Stimulated activated CD4-positive, alpha-beta T cell treated with anti-CD3 and anti-CD28 coated beads, Interleukin-15, amount 100 ng/mL, for 1 hour (primary cell): ENCODE data around the gene KCNIP2.

Experiments used
- DNase-seq, 2 donors: peaks; one replicate each; pipeline ENCODE4 v3.0.0-alpha.2; 2020; ENCODE audit warnings: low read depth in 1 of 2, low spot score in 1 of 2

KCNIP2 gene

DNA sequence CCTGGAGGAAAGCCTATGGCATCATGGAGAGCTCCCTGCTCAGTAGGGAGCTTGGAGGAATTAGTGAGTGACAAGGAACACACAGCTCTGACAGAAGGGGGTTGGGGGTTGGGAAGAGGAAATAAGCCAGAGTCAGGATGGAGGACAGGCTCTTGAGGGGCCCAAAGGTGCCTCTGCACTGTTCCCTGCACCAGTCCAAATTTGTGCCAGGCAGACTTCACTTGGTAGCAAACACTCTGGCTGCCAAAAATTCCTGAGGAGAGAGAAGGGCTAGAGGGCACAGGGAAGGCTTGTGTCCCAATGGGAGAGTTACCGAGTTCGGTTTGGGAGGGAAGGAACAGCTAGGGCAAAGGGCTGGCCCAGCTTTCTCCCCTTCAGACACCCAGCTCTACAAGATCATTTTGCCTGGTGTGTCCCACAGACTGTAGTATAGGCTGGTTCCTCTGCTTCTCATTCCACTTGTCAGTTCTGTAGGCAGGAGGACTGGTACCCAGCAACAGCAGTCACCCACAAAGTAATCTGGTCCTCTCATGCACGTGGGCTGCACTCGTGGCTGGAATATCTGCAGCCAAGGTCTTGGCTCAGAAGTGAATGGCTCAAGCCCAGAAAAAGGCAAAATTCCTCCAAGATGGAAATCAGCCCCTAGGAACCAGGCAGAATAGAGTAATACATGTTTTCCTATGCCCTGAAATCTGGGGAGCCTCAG lies 8.0 kb upstream of the KCNIP2 start:
- no peak for DNase-seq

DNA sequence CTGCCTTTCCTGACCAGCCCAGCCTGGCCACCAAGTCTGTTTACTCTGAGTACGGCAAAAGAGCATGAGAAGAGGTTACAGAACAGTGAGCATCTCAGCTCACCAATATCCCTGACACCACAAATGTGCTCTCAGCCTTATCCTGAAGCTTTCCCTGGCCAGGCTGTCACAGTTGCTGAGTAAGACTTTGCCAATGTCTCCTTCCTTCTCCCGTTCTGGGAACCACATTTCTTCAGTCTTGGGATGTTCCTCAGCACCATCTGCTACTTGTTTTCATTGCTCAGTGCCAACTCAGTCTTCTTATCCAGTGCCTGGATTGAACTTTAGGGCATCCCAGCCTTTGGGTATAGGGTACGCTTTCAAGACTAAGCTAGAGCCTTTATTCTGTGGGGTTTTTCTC lies 7.1 kb upstream of the KCNIP2 start:
- DNase-seq = no peak

DNA sequence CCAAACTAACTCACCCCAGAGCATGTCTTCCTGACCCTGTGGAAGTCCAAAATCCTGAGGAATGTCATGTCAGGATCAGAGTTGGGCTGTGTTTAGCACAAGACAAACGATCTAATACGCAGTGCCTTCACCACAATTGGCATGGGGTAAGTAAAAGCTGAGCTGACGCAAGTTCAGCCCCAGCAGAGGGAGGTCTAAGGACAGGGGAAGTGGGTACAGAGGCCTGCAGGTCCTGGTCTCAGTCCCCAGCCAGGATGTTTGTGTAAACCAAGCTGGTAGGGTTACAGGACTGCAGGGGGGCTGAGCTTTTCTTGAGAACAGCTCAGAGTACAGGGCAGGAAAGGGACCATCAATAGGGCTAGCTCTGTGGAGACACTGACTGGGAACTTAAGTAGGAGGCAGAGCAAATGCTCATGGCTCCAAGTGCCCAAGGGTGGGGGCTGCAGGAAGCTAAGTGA lies 5.3 kb upstream of the KCNIP2 start:
- no peak for DNase-seq

DNA sequence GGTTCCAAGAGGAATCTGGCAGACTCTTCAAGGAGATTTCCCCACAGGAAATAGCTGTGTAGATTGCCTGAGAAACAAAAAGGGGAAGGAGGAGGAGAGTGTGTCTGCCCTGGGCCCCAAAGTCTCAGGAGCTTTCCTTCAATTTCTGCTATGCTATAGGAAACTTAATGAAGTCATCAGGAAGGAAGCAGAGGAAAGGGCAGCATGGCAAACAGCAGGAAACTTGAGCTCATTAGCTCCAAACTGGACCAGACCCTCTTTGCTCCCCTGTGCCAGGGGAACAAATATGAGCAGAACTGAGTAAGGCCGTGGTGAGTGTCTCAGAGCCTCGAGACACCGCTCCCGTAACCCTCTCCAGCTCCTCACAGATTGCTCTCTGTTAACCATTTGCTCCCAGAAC lies 4.8 kb upstream of the KCNIP2 start:
- DNase-seq = no peak

DNA sequence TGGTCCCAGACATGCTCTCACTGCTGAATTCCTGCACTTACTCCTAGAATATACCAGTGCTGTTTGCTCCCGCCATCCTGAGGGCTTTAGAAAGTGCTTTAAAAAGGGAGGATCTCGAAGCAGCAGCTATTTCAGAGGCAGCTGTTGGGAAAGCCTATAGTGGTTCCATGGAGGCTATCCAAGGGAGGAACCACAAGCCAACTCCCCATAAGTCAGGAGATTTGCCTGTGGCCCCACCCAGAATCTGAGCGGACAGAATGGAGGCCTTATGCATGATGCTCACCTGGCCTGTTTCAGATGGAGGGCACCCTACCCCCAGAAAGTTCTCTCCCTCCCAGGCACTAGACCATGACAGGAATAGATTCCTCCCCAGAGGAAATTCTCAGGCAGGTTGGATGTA lies 2.3 kb upstream of the KCNIP2 start:
- DNase-seq = no peak

DNA sequence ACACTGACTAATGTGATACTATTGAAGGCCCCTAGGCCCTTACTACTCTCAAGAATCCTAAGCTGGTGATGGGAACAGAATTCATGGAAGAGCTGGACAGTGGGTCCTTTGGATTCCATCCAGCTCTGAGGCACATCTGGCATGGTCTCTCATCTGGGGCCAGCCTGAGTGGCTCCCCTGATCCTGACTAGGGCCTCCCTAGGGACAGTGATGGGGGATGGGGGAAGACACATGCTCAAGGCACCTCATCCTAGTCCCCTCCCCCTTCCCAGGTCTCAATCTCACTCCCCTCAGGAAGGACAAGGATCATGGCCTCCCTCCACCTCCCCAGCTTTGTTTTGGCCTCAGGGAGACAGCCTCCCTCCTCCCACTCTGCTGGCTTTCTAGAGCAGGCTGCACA lies 1.8 kb downstream of the KCNIP2 start:
- no peak for DNase-seq

DNA sequence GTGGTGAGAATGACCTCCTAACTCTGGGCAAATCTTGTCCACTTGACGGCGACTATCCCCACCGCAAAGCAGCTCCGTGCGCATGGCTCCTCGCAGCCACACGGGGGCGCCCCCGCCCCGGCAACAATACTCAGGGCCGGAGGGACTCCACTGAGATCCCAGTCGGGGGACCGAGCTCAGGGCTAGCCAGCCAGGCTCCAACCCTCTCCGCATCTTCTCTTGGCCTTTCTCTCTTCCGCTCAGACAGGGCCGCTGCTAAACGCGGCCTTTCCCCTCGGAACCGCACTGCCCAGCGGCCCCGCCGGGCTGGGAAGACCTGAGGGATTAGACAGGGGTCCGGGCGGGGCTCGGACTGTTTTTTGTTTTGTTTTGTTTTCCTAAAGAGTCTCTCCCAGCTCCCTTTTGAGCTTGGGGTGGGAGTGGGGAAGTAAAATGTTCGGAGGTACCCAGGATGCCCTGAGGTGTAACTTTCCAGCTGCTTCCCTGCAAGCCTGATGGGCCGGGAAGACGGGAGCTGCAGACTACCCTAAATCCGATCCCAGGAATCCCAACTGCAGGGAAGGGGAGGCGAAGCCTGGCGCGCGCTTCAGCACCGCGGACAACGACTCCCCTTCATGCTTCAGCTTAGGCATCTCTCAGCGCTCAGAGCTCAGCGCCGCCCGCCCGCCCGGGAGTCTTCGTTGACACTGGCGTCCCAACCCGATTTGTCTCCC lies 2.7 kb downstream of the KCNIP2 start:
- peak; percentile 59 to 63 for DNase-seq

DNA sequence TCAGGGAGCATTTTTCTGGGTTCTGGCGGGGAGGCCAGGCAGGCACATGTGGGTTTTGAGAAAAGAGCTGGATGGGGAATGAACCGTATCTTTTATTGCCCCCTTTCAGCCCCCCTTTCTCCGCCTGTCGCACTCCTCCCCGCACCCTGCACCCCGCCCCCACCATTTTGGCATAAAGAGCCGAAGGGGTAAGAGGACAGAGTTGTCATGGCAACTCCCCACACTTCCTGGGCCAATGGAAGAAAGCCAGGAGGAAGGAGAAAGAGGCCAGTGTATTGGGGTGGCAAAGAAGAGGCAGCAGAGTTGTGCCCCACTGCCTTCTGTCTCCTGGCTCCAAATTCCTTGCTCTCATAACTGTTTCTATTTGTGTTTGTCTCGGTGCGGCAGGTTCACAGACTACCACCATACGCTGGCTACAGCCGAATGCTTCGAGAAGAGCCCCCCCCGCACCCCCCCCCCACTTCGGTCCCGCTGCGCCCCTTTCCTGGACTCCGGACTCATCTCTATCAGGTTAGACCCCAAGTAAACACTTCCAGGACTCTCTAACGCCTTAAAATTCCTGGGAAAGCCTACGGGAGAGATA lies 3.4 kb downstream of the KCNIP2 start:
- no peak for DNase-seq

DNA sequence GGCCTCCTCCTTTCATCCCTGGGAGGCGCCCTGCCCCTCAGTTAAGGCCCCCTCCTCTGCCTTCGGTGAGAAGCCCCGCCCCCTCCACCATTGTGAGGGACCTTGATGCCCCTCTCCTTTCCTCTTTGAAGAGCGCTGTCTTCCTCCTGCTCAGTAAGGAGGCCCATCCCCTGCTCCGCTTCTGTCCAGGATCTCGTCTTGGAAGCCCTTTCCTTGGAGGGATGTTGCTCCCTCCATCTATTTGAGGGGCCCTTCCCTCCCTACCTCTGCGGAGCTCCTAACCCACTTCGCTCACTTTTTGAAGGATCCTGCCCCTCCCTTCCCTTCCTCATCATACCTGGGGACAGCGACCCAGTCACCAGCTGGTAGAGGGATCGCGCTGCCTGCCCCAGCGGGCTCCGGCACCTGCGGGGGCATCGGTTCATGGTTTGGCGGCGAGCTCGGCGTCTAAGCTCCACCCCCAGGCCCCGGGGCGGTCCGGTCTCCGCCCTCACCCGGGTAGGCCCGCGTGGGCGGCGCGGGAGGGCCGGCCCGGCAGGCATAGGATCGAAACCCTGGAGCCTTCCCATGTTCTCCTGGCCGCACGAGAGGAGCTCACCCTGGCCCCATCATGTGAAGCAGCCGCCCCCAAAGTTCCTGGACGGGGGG lies 4.1 kb downstream of the KCNIP2 start:
- DNase-seq = peak in 1 of 2 donors; percentile 42

DNA sequence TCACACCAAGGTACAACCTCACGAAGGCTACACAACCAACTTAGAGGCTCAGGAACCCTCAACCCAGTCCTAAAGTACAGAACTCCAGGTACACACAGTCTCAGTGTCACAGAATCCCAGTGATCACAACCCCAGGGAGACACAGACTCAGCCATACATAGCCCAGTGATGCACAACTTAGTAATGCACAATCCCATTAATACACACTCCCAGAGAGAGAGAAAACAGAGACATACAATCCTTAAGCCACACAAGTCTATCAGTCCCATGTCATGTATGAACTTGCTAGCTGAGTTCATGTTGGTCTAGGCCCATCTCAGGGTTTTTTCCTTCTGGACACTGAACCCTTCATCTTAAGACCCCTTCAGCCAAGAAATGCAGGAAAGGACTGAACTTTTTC lies 4.6 kb downstream of the KCNIP2 start:
- no peak for DNase-seq

DNA sequence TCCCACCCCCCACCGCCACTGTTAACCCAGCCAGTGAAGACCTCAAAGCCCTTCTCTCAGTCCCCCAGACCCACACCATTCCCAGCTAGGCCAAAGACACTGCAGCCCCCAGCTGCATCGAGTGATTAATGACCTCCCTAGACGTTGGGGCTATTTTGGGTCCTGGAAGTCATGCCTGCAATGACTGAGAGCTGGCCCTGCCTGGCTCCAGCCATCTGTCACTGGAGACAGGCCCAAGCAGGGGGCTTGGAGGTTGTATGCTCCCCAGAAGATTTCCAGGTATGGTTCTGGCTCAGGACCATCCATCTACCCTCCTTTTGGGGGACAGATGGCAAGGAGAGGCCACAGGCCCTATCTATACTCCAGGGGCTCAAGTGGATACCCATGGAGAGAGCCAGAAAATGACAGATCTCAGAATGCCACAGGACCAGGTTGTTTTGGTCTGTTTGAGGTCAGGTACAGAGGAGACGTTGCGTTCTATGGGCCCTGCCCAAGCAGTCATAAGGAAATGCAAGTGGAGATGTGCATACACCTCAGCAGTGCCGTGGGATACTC lies 5.1 kb downstream of the KCNIP2 start:
- DNase-seq = no peak

DNA sequence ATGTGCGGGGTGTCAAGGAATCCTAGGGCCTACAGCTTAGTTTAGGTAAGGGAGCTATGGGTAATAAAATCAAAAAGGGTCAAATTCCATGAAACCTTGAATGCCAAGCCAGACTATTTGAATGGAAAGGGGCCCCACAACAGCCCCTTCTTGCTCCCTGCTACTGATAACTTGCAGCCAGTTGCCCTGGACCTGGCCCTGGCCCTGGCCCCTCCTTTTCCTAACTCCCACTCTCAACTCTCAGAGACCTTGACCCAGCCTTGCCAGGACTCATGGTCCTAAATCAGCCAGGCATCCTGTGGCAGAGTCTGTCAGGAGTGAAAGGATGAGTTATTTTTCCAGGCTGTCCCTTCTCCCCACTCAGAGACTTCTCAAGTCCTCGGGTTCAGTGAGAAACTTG lies 5.9 kb downstream of the KCNIP2 start:
- no peak for DNase-seq

DNA sequence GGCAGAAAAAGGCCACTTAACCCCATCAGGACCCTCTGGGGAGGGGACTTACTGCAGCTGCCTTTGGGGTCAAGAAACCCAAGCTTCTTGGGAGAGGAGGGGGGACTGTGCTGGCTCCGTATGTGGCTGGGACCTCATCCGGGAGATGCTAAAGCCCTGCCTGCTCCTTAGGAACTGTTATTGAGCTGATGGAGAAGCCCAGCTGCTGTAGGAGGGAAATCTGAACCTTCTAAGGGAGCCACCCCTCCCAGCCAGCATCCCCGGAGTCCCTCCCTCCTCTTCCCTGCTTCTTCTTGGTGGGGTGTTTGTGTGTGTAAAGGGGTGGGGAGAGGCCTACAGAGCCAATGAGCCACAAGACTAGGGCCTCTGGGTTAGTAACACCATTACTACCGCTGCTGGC lies 8.2 kb downstream of the KCNIP2 start:
- DNase-seq = no peak

DNA sequence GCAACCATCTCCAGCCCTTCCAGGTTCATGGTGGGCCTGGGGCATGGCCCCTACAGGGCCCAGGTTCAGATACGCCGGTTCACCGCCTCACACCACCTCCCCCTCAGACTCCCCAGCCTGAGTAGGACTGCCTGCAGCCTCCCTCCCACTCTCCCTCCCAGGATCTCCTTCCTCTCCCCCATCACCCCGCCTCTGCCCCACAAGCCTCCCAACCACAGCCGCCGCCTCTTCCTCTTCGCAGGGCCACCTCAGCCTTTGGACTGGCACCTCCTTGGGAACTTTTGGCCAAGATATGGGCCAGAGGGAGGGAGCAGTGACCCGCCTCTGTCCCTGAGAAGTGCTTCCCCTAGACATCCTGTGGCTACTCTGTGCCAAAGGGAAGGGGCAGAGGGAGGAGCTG lies 9.3 kb downstream of the KCNIP2 start:
- no peak for DNase-seq

DNA sequence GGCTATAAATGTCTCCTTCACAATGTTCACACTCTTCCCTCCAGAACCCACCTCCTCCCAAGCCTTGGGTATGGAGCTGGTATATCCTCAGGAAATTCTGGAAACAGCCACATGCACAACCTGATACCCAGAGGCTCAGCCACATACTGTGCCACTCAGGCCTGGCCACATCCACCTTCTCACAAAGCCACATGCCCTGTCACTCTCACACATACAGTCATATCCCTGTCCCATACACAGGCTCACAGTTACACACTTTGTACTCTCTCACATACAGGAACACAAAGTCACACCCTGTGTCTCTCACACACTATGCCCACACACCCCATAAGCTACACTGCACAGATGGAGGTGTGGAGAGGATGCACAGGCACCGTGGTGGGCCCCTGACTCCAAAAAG lies 10.1 kb downstream of the KCNIP2 start:
- no peak for DNase-seq

DNA sequence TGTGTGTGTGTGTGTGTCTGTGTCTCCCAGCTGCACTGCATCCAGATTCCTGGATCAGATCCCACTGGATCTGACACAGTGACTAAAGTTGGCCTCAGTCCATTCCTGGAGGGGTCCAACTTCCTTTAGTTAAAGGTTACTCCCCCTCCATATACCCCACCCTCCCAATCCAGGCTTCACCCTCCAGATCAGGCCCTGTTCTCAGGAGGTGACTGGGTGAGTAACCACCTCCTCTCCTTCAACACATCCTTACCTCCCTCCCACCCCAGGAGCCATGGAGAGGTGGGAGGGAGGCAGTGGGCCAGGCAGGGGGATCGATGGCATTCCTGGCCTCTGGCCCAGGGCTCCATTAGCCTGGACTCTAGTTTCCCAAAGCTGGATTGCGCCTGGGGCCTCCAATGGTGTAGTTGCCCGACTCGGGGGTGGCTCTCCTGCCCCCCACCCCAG lies 11.3 kb downstream of the KCNIP2 start:
- no peak for DNase-seq

DNA sequence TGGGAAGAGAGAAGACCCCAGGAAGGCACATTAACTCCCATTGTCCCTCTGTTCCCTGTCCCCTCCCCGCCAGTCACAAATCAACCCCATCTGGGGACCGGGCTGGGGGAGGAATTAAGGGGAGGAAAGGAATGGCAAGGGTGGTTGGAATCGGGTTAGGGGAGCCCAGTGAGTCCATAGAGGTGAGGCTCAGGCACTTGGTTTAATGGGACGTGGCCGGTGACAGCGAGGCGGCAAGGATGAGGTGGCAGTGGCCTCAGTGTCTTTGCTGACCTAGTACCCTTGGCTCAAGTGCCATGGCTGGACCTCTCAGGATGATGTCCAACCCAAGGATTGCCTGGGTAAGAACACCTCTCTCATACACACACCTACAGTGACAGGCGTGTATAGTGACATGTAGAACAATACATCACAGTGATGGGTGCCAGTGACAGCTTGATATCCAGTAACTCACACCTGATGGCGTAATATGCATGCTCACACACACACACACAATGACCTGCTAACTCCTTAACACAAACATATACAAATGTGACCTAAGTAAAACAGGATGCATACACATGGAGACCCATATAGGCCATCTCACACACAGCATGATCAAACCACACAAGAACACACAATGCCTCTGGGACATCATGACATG lies 12.3 kb downstream of the KCNIP2 start:
- no peak for DNase-seq

DNA sequence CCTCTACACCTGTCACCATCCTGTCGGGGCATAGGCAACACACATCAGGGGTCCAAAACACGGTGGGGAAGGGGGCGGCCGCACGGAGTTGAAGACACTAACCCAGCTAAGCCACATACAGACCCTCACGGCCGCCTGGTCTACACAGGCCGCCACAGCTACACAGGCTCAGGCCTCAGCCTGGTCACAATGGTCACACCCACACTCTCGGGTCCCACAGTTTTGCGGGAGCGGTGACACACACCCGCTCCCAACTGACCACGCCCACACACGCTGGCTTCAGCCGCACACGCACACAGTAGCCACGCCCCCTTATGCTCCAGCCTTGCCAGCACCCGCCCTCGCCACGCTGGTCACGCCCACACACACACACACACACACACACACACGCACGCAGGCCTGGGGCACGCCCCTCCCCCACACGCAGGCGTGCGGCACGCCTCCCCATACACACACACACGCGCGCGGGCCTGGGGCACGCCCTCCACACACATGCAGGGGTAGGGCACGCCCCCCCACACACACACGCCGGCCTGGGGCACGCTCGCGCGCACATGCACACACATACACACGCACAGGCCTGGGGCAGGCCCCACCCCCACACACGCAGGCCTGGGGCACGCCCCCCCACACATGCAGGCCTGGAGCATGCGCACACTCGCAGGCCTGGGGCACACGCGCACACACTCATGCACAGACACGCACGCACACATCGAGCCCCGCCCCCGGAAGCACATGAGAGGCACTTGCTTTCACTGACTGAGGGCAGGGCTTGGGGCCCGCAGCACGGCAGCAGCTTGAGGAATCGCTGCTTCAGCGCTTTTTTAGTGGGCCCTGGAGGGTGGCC lies 13.1 kb downstream of the KCNIP2 start:
- peak; percentile 85 to 90 for DNase-seq

DNA sequence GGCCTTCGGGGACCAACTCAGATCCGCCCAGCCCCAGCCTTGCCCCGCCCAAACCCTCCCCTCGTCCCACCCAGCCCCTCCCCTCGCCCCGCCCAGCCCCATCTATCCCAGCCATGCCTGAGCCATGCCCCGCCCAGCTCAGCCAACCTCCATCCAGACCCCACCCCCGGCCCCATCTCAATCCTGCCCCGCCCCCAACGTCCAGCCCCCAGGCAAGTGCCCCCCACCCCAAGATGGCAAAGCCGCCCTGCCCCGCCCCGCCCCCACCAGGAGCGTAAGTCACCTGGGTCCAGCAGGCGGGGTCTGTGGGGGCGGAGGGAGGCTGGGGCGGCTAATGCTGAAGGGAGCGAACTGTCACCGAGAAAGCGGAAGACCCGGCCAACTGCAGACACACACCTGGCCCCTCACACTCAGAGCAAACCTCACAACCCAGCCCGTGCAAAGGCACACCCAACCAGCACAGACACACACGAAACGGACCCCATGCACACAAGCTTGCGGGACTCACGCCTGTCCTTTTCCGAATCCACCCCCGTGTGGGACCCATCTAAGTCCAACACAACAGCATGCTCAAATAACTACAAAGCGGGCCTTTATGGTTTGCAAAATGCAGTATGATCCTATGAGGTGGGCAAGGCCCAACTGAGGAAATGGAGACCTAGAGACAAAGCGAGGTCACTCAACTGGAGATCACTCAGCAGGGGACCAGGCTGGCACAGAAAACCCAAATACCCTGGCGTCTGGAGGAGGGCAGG lies 13.9 kb downstream of the KCNIP2 start:
- peak in 1 of 2 donors; percentile 42 for DNase-seq
